OCI-LY1 (cell line): ENCODE measurements around the gene AKT1.

ENCODE experiments used
- H2AFZ ChIP-seq: fragments of 200-600 bp; sonication (generic), shearing (Covaris generic); 2 replicates; pipeline ENCODE4 v1.6.0; 2014; ENCODE audit warnings: antibody characterized with exemption, mild to moderate bottlenecking, low read length
- H3F3A ChIP-seq: fragments of 200-600 bp; sonication (generic), shearing (Covaris generic); 2 replicates; pipeline ENCODE4 v1.6.0; 2014; ENCODE audit warnings: mild to moderate bottlenecking, antibody characterized with exemption, low read length, moderate library complexity; ENCODE audit not compliant: insufficient read depth
- H3K27ac ChIP-seq: fragments of 200-600 bp; sonication (generic); 2 replicates; pipeline ENCODE4 v1.5.1; 2014; ENCODE audit warnings: low read length, mixed run types, mild to moderate bottlenecking, low read depth; ENCODE audit not compliant: poor library complexity, severe bottlenecking
- H3K27me3 ChIP-seq: fragments of 200-600 bp; sonication (generic); 2 replicates; pipeline ENCODE4 v1.6.0; 2014; ENCODE audit warnings: antibody characterized with exemption, mild to moderate bottlenecking, low read length, moderate library complexity; ENCODE audit not compliant: insufficient read depth
- H3K36me3 ChIP-seq: fragments of 200-600 bp; sonication (generic); 2 replicates; pipeline ENCODE4 v1.6.1; 2014; ENCODE audit warnings: mild to moderate bottlenecking, antibody characterized with exemption, low read length, moderate library complexity, mixed read lengths; ENCODE audit not compliant: insufficient read depth
- H3K4me1 ChIP-seq: fragments of 200-600 bp; sonication (generic); 2 replicates; pipeline ENCODE4 v1.5.1; 2014; ENCODE audit warnings: mild to moderate bottlenecking, low read length, moderate library complexity; ENCODE audit not compliant: insufficient read depth, severe bottlenecking
- H3K4me2 ChIP-seq: fragments of 200-600 bp; sonication (generic), shearing (Covaris generic); 2 replicates; pipeline ENCODE4 v1.6.1; 2014; ENCODE audit warnings: low read length
- H3K4me3 ChIP-seq: fragments of 200-600 bp; sonication (generic); 2 replicates; pipeline ENCODE4 v1.5.1; 2014; ENCODE audit warnings: low read length, low read depth, mild to moderate bottlenecking, mixed read lengths; ENCODE audit not compliant: poor library complexity, severe bottlenecking
- H3K79me2 ChIP-seq: fragments of 200-600 bp; shearing (Covaris generic); 2 replicates; pipeline ENCODE4 v1.6.1; 2016; ENCODE audit warnings: mixed run types, low read length, mixed read lengths; ENCODE audit not compliant: insufficient read depth
- H3K9ac ChIP-seq: fragments of 200-600 bp; sonication (generic), shearing (Covaris generic); 2 replicates; pipeline ENCODE4 v1.6.1; 2014; ENCODE audit warnings: mild to moderate bottlenecking, low read length, mixed read lengths
- H3K9me2 ChIP-seq: fragments of 200-600 bp; sonication (generic), shearing (Covaris generic); 2 replicates; pipeline ENCODE4 v1.6.1; 2014; ENCODE audit warnings: low read depth, mild to moderate bottlenecking, low read length, mixed read lengths
- H3K9me3 ChIP-seq: fragments of 200-600 bp; shearing (Covaris generic); 2 replicates; pipeline ENCODE4 v1.6.1; 2014; ENCODE audit warnings: low read length, mixed read lengths
- H4K20me1 ChIP-seq: fragments of 200-600 bp; sonication (generic), shearing (Covaris generic); 2 replicates; pipeline ENCODE4 v1.6.0; 2016; ENCODE audit warnings: mild to moderate bottlenecking, low read length; ENCODE audit not compliant: insufficient read depth
- EZH2 ChIP-seq: fragments of 200-600 bp; sonication (generic), shearing (Covaris generic); IDR thresholded peaks from 2 replicates; pipeline ENCODE4 v1.8.0; 2017; ENCODE audit warnings: borderline replicate concordance, mixed run types, mild to moderate bottlenecking, antibody characterized with exemption, low read length, moderate library complexity, mixed read lengths
- TF ChIP-seq, protein P1 (sequence below): fragments of 200-600 bp; sonication (generic), shearing (Covaris generic); IDR thresholded peaks from 2 replicates; pipeline ENCODE4 v1.5.1; 2017; ENCODE audit warnings: mild to moderate bottlenecking, antibody characterized with exemption, low read length, moderate library complexity, mixed read lengths

Gene AKT1

DNA sequence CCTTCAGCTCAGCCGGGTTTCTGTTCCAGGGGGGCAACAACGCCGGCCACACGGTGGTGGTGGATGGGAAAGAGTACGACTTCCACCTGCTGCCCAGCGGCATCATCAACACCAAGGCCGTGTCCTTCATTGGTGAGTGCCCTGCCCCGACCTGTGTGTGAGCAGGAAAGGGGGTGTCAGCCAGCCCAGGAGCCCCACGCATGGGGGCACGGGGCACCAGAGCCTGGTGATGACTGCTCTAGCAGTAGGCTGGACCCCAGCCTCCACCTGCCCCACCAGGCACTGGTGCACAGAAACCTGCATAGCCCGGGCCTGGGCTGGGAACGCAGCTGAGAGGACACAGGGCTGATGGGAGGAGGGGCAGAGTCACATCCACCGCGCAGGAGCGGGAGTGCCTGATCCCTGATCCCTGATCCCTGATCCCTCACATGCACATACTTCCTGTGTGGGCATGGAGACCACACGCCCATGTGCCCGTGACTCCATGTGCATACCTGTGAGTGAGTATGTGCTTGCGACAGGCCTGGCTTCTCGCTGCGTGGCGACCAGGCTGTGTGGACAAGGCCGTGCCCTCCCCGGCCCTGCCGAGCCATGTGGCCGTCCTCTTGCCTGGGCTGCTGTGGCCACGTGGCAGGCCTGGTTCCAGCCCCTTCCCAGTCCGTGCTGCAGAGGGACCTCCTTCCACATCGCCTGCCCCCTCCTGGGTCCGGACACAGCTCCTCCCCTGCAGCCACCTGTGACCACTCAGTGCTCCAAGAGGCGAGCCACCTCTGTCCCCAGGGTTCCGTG is 60.4 kb downstream of the AKT1 start:
- TF ChIP-seq, protein P1, sequence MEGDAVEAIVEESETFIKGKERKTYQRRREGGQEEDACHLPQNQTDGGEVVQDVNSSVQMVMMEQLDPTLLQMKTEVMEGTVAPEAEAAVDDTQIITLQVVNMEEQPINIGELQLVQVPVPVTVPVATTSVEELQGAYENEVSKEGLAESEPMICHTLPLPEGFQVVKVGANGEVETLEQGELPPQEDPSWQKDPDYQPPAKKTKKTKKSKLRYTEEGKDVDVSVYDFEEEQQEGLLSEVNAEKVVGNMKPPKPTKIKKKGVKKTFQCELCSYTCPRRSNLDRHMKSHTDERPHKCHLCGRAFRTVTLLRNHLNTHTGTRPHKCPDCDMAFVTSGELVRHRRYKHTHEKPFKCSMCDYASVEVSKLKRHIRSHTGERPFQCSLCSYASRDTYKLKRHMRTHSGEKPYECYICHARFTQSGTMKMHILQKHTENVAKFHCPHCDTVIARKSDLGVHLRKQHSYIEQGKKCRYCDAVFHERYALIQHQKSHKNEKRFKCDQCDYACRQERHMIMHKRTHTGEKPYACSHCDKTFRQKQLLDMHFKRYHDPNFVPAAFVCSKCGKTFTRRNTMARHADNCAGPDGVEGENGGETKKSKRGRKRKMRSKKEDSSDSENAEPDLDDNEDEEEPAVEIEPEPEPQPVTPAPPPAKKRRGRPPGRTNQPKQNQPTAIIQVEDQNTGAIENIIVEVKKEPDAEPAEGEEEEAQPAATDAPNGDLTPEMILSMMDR: no peak
- TF ChIP-seq EZH2: no peak
- no peak overlapping the region for H3K9ac ChIP-seq

DNA sequence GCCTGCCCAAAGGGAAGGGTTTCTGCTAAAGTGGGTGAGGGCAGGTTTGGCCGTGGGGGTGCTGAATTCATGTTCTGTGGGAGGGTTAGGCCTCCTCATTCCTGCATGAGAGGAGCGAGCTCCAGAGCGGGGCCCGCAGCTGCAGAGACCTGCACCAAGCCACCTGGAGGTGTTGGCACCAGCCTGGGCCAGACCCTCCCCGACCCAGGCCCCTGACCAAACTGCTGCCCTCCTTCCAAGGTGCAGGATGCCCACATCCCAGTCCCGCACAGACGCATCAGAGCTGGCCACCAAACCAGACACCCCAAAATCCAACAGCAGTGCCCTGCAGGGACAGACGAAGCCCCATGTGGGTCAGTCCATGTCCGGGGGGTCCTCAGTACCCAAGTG is 61.0 kb downstream of the AKT1 start:
- Histone ChIP-seq H3F3A (no peaks in the 10 kb centered on the region), H3K9me2 (no peaks in the 10 kb centered on the region), H3K9ac (no peak overlapping the region), H2AFZ (no peak overlapping the region), H3K79me2 (no peaks in the 10 kb centered on the region), H3K9me3 (no peaks in the 10 kb centered on the region), H3K4me1 (no peaks in the 10 kb centered on the region), H3K27ac (no peak overlapping the region), H3K36me3 (no peaks in the 10 kb centered on the region), H3K27me3 (peaks cover 23% of the 10 kb centered on the region; the same call in 1 of the 2 replicates), H4K20me1 (no peaks in the 10 kb centered on the region), H3K4me3 (no peak overlapping the region), H3K4me2 (no peak overlapping the region)
- TF ChIP-seq, protein P1: no peak
- TF ChIP-seq EZH2: no peak

More for the DNA sequence above, 60.4 kb downstream of the AKT1 start:
- no peaks in the 10 kb centered on the region for H3K4me1 ChIP-seq
- H3K36me3 ChIP-seq: no peaks in the 10 kb centered on the region
- H3K4me3 ChIP-seq: no peak overlapping the region
- H2AFZ ChIP-seq: no peak overlapping the region
- H3F3A ChIP-seq: no peaks in the 10 kb centered on the region
- H3K9me2 ChIP-seq: no peaks in the 10 kb centered on the region
- no peaks in the 10 kb centered on the region for H4K20me1 ChIP-seq
- no peak overlapping the region for H3K27ac ChIP-seq
- no peak overlapping the region for H3K4me2 ChIP-seq
- H3K27me3 ChIP-seq: peaks cover 23% of the 10 kb centered on the region; the same call in 1 of the 2 replicates
- H3K79me2 ChIP-seq: no peaks in the 10 kb centered on the region
- H3K9me3 ChIP-seq: no peaks in the 10 kb centered on the region

DNA sequence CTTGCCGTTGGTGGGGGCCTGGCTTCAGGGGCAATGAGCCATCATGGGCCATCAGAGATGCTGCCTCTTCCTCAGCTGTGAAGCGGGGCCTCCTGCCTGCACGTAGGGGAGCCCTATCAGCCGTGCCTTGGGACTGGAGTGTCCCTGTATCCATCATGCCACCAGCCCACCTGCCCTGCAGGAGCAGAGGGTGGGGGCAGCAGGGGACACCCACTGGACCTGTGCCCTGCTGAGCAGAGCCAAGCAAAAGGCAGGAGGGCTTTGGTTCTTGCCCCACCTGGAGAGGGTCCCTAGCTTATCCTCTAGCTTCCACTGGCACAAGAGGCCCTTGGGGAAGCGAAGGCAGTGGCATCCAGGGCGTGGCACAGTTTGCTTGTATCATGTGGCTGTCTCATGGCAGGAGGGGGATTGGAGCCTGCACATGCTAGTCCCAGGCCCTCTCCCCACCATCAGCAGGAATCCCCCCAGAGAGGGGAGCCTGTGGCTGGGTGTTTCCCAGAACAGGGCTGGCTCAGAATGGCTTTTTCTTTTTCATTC is 61.4 kb downstream of the AKT1 start:
- H3K9ac ChIP-seq: no peak overlapping the region
- H2AFZ ChIP-seq: no peak overlapping the region
- H3F3A ChIP-seq: no peaks in the 10 kb centered on the region
- H3K4me2 ChIP-seq: no peak overlapping the region
- no peaks in the 10 kb centered on the region for H3K4me1 ChIP-seq
- H3K4me3 ChIP-seq: no peak overlapping the region
- H3K9me2 ChIP-seq: no peaks in the 10 kb centered on the region
- H3K9me3 ChIP-seq: no peaks in the 10 kb centered on the region
- no peak overlapping the region for H3K27ac ChIP-seq
- no peaks in the 10 kb centered on the region for H3K36me3 ChIP-seq
- H4K20me1 ChIP-seq: no peaks in the 10 kb centered on the region
- peaks cover 22% of the 10 kb centered on the region; the same call in 1 of the 2 replicates for H3K27me3 ChIP-seq
- TF ChIP-seq, protein P1: no peak
- TF ChIP-seq EZH2: no peak
- no peaks in the 10 kb centered on the region for H3K79me2 ChIP-seq
